Type B pancreatic cell (in vitro differentiated cells): ENCODE results near the gene CACNA1C. TPM values are rescaled to one million over a fixed set of nuclear protein-coding genes. Genes with fewer than 3 reads are reported as not detected.

Experiments
- DNase-seq: peaks from one replicate; pipeline ENCODE4 v3.0.0; 2021; ENCODE audit warnings: mixed read lengths; ENCODE audit not compliant: unreplicated experiment; ENCODE audit errors: extremely low spot score
- H3K27ac Mint-ChIP-seq: 2 replicates; pipeline ENCODE4 v1.8.0; 2021; ENCODE audit warnings: mild to moderate bottlenecking, mixed read lengths
- H3K27me3 Mint-ChIP-seq: 2 replicates; pipeline ENCODE4 v1.8.0; 2021; ENCODE audit warnings: mixed read lengths
- H3K36me3 Mint-ChIP-seq: 2 replicates; pipeline ENCODE4 v1.8.0; 2021; ENCODE audit warnings: mixed read lengths
- H3K4me1 Mint-ChIP-seq: one replicate; pipeline ENCODE4 v1.8.0; 2021; ENCODE audit warnings: mixed read lengths; ENCODE audit not compliant: unreplicated experiment
- H3K4me3 Mint-ChIP-seq: 2 replicates; pipeline ENCODE4 v1.8.0; 2021; ENCODE audit warnings: mild to moderate bottlenecking, mixed read lengths
- H3K9me3 Mint-ChIP-seq: 2 replicates; pipeline ENCODE4 v1.8.0; 2021; ENCODE audit warnings: mixed read lengths
- total RNA-seq: library from RNA; stranded (reverse); gene quantifications from 2 replicates; pipeline ENCODE4 v1.2.1, GENCODE V29; 2021; ENCODE audit warnings: low replicate concordance
- TF ChIP-seq, protein P1 (sequence below): fragments of 200-600 bp; sonication (generic); conservative IDR thresholded peaks from 2 replicates; pipeline ENCODE4 v1.5.0; 2021; ENCODE audit warnings: antibody characterized with exemption, mild to moderate bottlenecking

CACNA1C gene
- total RNA-seq, 1 donor from 2014 or later = 14.3 TPM

DNA sequence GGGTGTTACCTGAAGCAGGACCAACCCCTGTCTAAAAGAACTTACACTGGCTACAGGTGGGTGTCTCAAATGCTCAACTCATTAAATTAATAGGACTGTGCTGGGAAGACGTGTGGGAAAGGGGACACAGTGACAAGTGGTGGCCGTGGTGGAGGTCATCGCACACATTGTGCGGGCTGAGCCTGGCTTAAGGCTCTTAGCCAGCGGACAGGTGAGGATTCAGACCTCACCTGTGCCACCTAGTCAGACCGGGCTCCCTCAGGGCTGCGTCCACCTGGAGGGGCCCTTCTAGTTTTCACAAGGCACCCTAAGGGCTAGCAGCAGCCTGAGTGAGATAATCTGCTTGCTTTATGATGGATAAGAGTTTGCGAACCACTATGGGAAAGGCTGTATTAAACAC lies 616.8 kb downstream of the CACNA1C start:
- H3K4me1 Mint-ChIP-seq = no peaks in the 10 kb centered on the region
- peaks cover 17% of the 10 kb centered on the region for H3K36me3 Mint-ChIP-seq
- H3K27ac Mint-ChIP-seq = no peak overlapping the region
- peak; percentile 37 for DNase-seq
- no peaks in the 10 kb centered on the region for H3K9me3 Mint-ChIP-seq
- TF ChIP-seq, protein P1, sequence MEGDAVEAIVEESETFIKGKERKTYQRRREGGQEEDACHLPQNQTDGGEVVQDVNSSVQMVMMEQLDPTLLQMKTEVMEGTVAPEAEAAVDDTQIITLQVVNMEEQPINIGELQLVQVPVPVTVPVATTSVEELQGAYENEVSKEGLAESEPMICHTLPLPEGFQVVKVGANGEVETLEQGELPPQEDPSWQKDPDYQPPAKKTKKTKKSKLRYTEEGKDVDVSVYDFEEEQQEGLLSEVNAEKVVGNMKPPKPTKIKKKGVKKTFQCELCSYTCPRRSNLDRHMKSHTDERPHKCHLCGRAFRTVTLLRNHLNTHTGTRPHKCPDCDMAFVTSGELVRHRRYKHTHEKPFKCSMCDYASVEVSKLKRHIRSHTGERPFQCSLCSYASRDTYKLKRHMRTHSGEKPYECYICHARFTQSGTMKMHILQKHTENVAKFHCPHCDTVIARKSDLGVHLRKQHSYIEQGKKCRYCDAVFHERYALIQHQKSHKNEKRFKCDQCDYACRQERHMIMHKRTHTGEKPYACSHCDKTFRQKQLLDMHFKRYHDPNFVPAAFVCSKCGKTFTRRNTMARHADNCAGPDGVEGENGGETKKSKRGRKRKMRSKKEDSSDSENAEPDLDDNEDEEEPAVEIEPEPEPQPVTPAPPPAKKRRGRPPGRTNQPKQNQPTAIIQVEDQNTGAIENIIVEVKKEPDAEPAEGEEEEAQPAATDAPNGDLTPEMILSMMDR = no peak
- H3K27me3 Mint-ChIP-seq = no peaks in the 10 kb centered on the region
- H3K4me3 Mint-ChIP-seq = no peak overlapping the region

DNA sequence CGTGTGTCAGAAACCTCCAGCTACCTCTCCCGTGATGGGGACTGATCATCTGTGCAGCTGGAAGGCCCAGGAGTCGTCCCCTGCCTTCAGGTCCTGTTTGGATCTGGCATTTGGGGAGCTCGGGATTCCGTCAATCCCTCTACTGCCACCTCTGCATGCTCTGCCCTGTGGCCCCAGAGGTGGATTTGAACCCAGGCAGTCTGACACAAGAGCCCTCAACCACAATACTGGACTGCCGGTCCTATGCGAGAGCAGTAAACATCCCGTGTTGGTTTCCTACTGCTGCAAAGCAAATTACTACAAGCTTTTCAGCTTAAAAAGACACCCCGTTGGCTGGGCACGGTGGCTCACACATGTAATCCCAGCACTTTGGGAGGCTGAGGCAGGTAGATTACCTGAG lies 620.1 kb downstream of the CACNA1C start:
- Mint-ChIP-seq H3K27me3 (no peaks in the 10 kb centered on the region), H3K27ac (no peak overlapping the region), H3K9me3 (no peaks in the 10 kb centered on the region), H3K4me1 (no peaks in the 10 kb centered on the region), H3K36me3 (peaks cover 11% of the 10 kb centered on the region), H3K4me3 (no peak overlapping the region)
- DNase-seq = peak; percentile 20
- TF ChIP-seq, protein P1 = no peak

DNA sequence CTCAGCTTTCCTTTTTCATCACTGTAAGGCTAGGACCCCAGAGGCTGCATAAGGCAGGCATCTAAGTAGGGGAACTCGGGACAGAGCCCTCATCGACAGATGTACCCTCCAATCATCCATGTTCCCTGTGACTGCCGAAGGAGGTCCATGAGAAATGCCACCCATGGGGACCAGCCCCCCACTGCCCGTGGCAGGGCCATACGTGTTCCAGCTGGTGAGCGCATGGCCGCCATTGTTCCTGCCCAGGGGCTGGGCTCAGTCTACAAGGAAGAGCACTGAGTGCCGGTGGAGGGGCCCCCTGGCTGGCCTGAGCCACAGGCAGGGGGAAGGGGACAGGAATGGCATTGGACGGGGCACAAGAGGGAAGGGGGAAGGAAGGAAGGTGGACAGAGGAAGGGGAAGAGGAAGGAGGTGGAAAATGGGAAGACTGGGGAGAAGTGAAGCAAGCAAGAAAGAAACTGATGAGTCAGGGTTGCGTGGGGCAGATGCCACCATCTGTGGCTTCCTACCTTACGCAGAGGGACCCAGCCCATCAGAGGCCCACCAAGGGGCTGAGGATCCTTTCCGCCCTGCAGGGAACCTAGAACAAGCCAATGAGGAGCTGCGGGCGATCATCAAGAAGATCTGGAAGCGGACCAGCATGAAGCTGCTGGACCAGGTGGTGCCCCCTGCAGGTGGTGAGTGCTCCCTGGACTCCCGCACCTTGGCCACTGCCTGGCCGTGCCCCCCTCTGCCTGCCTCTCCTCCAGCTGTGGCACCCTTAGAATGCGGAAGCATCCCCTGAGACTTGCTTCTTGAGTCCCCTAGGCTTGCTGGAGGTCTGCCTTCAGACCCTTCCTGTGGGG lies 621.4 kb downstream of the CACNA1C start:
- H3K4me1 Mint-ChIP-seq = peaks cover 7% of the 10 kb centered on the region
- DNase-seq = peak; percentile 60

DNA sequence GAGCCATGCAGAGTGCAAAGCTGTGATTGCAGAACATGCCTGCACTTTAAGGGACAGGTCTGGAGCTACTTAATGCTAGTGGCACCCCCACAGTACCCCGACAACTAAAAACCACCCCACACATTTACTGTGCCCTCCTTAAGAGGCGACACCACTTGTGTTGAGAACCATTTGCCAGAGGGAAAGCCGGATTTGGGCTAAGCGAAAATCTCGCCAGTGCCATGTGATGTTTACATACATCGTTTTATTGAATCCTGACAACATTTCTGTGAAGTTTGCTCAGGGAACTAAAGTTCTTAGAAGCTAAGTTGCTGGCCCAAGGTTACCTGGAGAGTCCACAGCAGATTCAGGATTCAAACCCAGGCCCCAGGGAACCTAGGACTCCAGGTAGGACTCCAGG lies 623.0 kb downstream of the CACNA1C start:
- Mint-ChIP-seq H3K4me1 (peaks cover 7% of the 10 kb centered on the region), H3K27ac (no peak overlapping the region), H3K9me3 (no peaks in the 10 kb centered on the region), H3K27me3 (no peaks in the 10 kb centered on the region), H3K36me3 (peaks cover 9% of the 10 kb centered on the region), H3K4me3 (no peak overlapping the region)
- peak; percentile 24 for DNase-seq
- TF ChIP-seq, protein P1 = no peak

More for the DNA sequence above, 621.4 kb downstream of the CACNA1C start:
- H3K27me3 Mint-ChIP-seq = no peaks in the 10 kb centered on the region
- no peaks in the 10 kb centered on the region for H3K9me3 Mint-ChIP-seq
- no peak overlapping the region for H3K27ac Mint-ChIP-seq
- TF ChIP-seq, protein P1 = no peak
- H3K36me3 Mint-ChIP-seq = peaks cover 10% of the 10 kb centered on the region
- no peak overlapping the region for H3K4me3 Mint-ChIP-seq

DNA sequence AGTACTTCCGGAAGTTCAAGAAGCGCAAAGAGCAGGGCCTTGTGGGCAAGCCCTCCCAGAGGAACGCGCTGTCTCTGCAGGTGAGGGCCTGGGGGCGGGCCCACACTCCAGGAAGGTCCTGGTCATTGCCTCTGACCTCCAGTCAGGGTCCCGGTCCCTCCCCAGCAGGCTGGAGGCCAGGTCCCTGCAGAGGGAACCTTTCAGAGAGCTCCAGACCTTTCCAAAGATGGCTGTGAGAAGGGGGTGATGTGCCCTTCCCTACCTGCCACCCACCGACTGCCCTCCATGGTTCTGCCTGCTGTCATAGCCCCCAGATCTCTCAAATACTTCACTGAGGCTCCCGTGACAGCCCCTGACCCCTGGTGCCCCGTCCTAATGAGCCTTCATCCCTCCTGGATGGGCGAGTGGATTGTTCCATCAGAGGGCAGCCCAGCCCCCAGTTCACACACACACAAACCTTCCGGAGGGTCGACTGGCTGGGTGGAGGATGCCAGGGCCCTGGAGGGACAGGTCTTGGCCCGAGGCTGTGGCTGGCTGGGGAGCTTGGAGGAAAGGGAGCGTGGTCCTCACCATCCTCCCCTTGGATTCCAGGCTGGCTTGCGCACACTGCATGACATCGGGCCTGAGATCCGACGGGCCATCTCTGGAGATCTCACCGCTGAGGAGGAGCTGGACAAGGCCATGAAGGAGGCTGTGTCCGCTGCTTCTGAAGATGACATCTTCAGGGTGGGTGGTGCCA lies 624.5 kb downstream of the CACNA1C start:
- H3K36me3 Mint-ChIP-seq = peaks cover 6% of the 10 kb centered on the region
- H3K4me3 Mint-ChIP-seq = no peak overlapping the region
- no peaks in the 10 kb centered on the region for H3K27me3 Mint-ChIP-seq
- no peak overlapping the region for H3K27ac Mint-ChIP-seq
- no peaks in the 10 kb centered on the region for H3K9me3 Mint-ChIP-seq
- TF ChIP-seq, protein P1 = no peak
- peaks cover 13% of the 10 kb centered on the region for H3K4me1 Mint-ChIP-seq
- DNase-seq = no peak
